ENCODE results near the gene NOTCH1. TPM values are rescaled to one million over a fixed set of nuclear protein-coding genes. Genes with fewer than 3 reads are reported as not detected.

NOTCH1 gene
- total and polyA plus RNA-seq, 2 of the 4 experiments (the other 2 are of a cell fraction) = 1.8 to 6.0 TPM

DNA sequence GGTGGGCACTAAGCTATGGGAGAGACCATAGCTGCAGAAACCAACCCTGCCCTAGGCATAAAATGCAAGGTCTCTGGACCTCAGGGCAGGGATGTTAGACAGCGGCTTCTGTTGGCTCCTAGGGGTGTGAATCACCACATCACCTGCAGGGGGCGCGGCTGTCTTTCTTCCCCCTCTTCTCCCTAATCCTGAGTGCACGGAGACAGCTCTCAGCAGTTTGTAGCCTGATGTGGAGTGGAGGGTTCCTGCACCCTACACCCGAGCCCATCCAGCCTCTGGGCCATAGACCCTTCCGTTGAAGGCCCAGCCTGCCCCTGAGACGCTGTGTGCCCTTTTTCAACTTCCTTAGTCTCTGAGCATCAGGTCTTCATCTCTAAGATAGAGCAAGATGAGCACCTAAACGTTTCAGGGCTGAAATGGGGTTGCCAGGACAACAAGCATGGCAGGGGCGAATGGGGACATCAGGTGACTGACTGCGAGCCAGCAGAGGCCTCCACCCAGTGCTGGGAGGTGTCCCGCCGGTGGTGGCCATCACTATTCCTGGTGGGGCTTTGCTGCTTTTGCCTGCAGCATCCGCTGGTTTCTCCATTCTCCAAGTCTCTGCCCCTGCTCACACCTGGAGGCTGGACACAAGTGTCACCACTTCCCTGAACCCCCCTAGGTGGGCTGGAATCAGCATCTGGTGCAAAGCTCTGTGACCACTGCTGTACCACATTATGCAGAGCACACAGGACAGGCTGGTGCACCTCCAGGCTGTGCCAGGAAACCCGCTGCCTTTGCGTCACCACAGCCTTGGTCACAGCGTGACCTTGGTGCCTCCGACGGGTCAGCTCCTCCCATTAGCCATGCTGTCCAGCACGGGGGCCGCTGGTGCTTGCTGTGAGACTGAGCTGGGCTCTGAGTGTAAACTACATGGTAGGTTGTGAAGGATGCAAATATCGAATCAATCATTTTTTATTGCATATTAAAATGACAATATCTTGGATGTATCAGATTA is 60.5 kb downstream of the NOTCH1 start:
- H3K27me3 ChIP-seq (ENCODE audit: control insufficient read depth, insufficient read depth, low read length) = no peaks in the 10 kb centered on the region; the same call in 1 of the 2 replicates
- H2AK9ac ChIP-seq (replicated peaks; ENCODE audit: low read depth, low read length, poor library complexity) = peak overlapping the region; percentile 99
- BruUV-seq (replicated peaks) = no TSS peak
- H3K79me1 ChIP-seq (ENCODE audit: low read depth in 1 of 2, low read length in 2 of 2) = peaks cover 0 to 7% of the 10 kb centered on the region in 2 experiments; a peak in 2 of 4 replicates
- no peaks in the 10 kb centered on the region for H3K9me1 ChIP-seq (ENCODE audit: insufficient read depth, low read length)
- H4K5ac ChIP-seq (ENCODE audit: low read depth, low read length) = no peak overlapping the region
- DNase-seq (peak; percentile 61), ATAC-seq (ENCODE audit: low read depth) (peak; percentile 9; the same call in 1 of the 2 replicates)
- TF ChIP-seq BHLHE40 (IDR thresholded peaks at IDR 0.05; ENCODE audit: low read depth, low read length) (no peak), RCOR1 (IDR thresholded peaks at IDR 0.05; ENCODE audit: insufficient replicate concordance, low read length) (no peak), MXI1 (IDR thresholded peaks at IDR 0.05; ENCODE audit: borderline replicate concordance, low read depth, low read length) (no peak), CHD1 (IDR thresholded peaks at IDR 0.05; ENCODE audit: low read depth, low read length) (no peak), FOS (IDR thresholded peaks at IDR 0.05; ENCODE audit: low read depth, low read length) (no peak), SMC3 (IDR thresholded peaks at IDR 0.05; ENCODE audit: low read depth, low read length) (peak; percentile 95), CTCF (conservative IDR thresholded peaks at IDR 0.05; ENCODE audit: low read depth, low read length) (peak; percentile 85), CEBPB (IDR thresholded peaks at IDR 0.05; ENCODE audit: low read depth, low read length) (no peak), RAD21 (IDR thresholded peaks at IDR 0.05; ENCODE audit: low read length) (peak; percentile 86)
- TF ChIP-seq, protein P1, sequence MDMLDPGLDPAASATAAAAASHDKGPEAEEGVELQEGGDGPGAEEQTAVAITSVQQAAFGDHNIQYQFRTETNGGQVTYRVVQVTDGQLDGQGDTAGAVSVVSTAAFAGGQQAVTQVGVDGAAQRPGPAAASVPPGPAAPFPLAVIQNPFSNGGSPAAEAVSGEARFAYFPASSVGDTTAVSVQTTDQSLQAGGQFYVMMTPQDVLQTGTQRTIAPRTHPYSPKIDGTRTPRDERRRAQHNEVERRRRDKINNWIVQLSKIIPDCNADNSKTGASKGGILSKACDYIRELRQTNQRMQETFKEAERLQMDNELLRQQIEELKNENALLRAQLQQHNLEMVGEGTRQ (IDR thresholded peaks at IDR 0.05; ENCODE audit: low read depth, low read length) = no peak
- H3K36me3 ChIP-seq (ENCODE audit: control insufficient read depth, insufficient read depth, low read length) = no peaks in the 10 kb centered on the region
- no peak overlapping the region for H4K8ac ChIP-seq (ENCODE audit: low read depth in 2 of 2, low read length in 2 of 2)
- H2BK20ac ChIP-seq (ENCODE audit: low read depth, low read length) = no peak overlapping the region
- peaks cover 8% of the 10 kb centered on the region; the same call in 1 of the 2 replicates for H3K4me1 ChIP-seq (ENCODE audit: control insufficient read depth, insufficient read depth, low read length)
- H2BK120ac ChIP-seq (ENCODE audit: low read depth, low read length) = no peak overlapping the region
- H2BK5ac ChIP-seq (ENCODE audit: low read depth, low read length, poor library complexity, severe bottlenecking) = no peak overlapping the region
- dilution Hi-C loops (cut with HindIII; ENCODE audit: low sequenced_read_pairs, unreplicated experiment) = no loop called here
- H3K18ac ChIP-seq (ENCODE audit: low read depth, low read length) = no peak overlapping the region
- no peak overlapping the region for H3K56ac ChIP-seq (ENCODE audit: extremely low read depth, insufficient read depth, low read length)
- H3K4ac ChIP-seq (ENCODE audit: low read depth, low read length) = no peak overlapping the region
- H3K4me2 ChIP-seq (ENCODE audit: low read depth, low read length) = no peak overlapping the region
- H2AFZ ChIP-seq (replicated peaks; ENCODE audit: low read length, poor library complexity) = peak overlapping the region; percentile 7
- in situ Hi-C loops (cut with MboI; ENCODE audit: low sequenced_read_pairs) = no loop called here
- H3K9me3 ChIP-seq (ENCODE audit: control insufficient read depth, insufficient read depth, low read length) = no peaks in the 10 kb centered on the region
- H4K20me1 ChIP-seq (ENCODE audit: insufficient read depth, low read length) = peaks cover 33% of the 10 kb centered on the region
- no peak overlapping the region for H3K27ac ChIP-seq (ENCODE audit: insufficient read depth, low read length)
- intact Hi-C loops (cut with micrococcal nuclease) = loop anchor here (1.0 to 2.0 kb wide), 2 partner anchors 61 to 146 kb away; partner anchors contain the start of gene NOTCH1
- H3K4me3 ChIP-seq (ENCODE audit: insufficient read depth, low read depth, low read length) = no peak overlapping the region
- ChIA-PET CTCF (interaction anchor here (0.6 to 3.1 kb wide), 6 partner anchors 140 to 208 kb away, joined by 3 to 16 read pairs (median 3); no protein-coding TSS in a partner anchor), POLR2A (ENCODE audit: unreplicated experiment) (interaction anchor here (0.5 kb wide), 1 partner anchor 72 kb away, joined by 3 read pairs; no protein-coding TSS in a partner anchor)
- H2BK15ac ChIP-seq (ENCODE audit: low read depth, low read length) = no peak overlapping the region
- H3K9ac ChIP-seq (ENCODE audit: low read depth, low read length) = no peak overlapping the region
- no peak overlapping the region for H2AK5ac ChIP-seq (ENCODE audit: low read depth, low read length)
- WGBS, 2 experiments (ENCODE audit: extremely low coverage in 2 of 2, insufficient read length in 1 of 2) = 35% methylated on average over 9 of the region's 21 CpGs; no CpG with 5 or more reads in 1 of the 2 experiments
- no peak overlapping the region for H3K23ac ChIP-seq (ENCODE audit: low read depth, low read length)
- H3K14ac ChIP-seq (replicated peaks; ENCODE audit: low read depth, low read length) = no peak overlapping the region
- no peak overlapping the region for H4K91ac ChIP-seq (ENCODE audit: insufficient read depth, low read depth, low read length)

All from IMR-90 (cell line).